HCT116 (cell line): Measurements from ENCODE around the gene PGD. TPM values are rescaled to one million over a fixed set of nuclear protein-coding genes. Genes with fewer than 3 reads are reported as not detected.

Source experiments
- ATAC-seq: fragments of 200-7000 bp; cut with Tn5 transposase; 2 replicates; pipeline ENCODE4 v1.9.1; 2020; ENCODE audit warnings: mild to moderate bottlenecking, moderate library complexity
- BruUV-seq: library from RNA; stranded (reverse); fragments of 400-500 nt; replicated peaks from 2 replicates; lab custom pipeline; 2021; lab: Mats Ljungman, UMichigan
- CTCF ChIA-PET: fragments of 300-600 bp; sonication (Branson Sonifier 250); formaldehyde crosslinking; loops from one replicate; lab custom pipeline; 2021; ENCODE audit warnings: antibody characterized with exemption; lab: Charles Lee
- POLR2A ChIA-PET: fragments of 300-600, 350-600 bp; sonication (Branson Sonifier 250); formaldehyde crosslinking; loops from one replicate; lab custom pipeline; 2021; ENCODE audit warnings: antibody characterized with exemption; lab: Charles Lee
- RAD21 ChIA-PET, 2 experiments: fragments of 300-600 bp; sonication (Branson Sonifier 250); formaldehyde crosslinking; loops; one replicate each; lab custom pipeline; 2023; ENCODE audit warnings: low total read pairs in 2 of 2; ENCODE audit not compliant: uncharacterized antibody in 2 of 2, unreplicated experiment in 2 of 2, low non-redundant PET in 1 of 2; lab: Charles Lee
- DNase-seq: peaks from one replicate; pipeline ENCODE4 v3.0.0-alpha.2; 2010; ENCODE audit warnings: low read depth, low spot score
- H2AFZ ChIP-seq: fragments of 200-600 bp; shearing (Covaris generic), sonication (generic); 2 replicates; pipeline ENCODE4 v1.6.1; 2017; ENCODE audit warnings: low read depth, mixed run types, mixed read lengths, antibody characterized with exemption, low read length; ENCODE audit not compliant: poor library complexity, severe bottlenecking
- H3K27ac ChIP-seq: 2 replicates; pipeline ENCODE4 v1.5.1; 2012; ENCODE audit warnings: low read depth, low read length
- H3K27me3 ChIP-seq: fragments of 200-600 bp; sonication (generic); 2 replicates; pipeline ENCODE4 v1.6.1; 2016; ENCODE audit warnings: mixed run types, low read length, mixed read lengths; ENCODE audit not compliant: insufficient read depth
- H3K36me3 ChIP-seq, 2 experiments: fragments of 200-500 bp in 1 of 2; fragments of 200-600 bp in 1 of 2; sonication (Bioruptor generic) in 1 of 2; sonication (generic) in 1 of 2; 2 replicates each; pipeline versions ENCODE4 v1.5.1 to v1.6.1; 2014 to 2016; ENCODE audit warnings: low read length in 2 of 2, inconsistent platforms in 1 of 2, mixed read lengths in 1 of 2, mixed run types in 1 of 2; ENCODE audit not compliant: insufficient read depth in 2 of 2, control insufficient read depth in 1 of 2
- H3K4me1 ChIP-seq, 2 experiments: fragments of 200-600 bp in 1 of 2; sonication (generic) in 1 of 2; 2 replicates each; pipeline versions ENCODE4 v1.5.1 to v1.6.1; 2012 to 2017; ENCODE audit warnings: low read length in 2 of 2, inconsistent platforms in 1 of 2, mild to moderate bottlenecking in 1 of 2, mixed read lengths in 1 of 2, mixed run types in 1 of 2, moderate library complexity in 1 of 2; ENCODE audit not compliant: insufficient read depth in 2 of 2, control insufficient read depth in 1 of 2
- H3K4me2 ChIP-seq: fragments of 200-600 bp; sonication (generic); 2 replicates; pipeline ENCODE4 v1.6.1; 2017; ENCODE audit warnings: mixed run types, low read length, mixed read lengths
- H3K4me3 ChIP-seq, 2 experiments: fragments of 200-600 bp in 1 of 2; sonication (generic) in 1 of 2; replicated peaks in 1 of 2; 2 replicates each; pipeline ENCODE4 v1.5.1; 2011 to 2016; ENCODE audit warnings: low read length in 2 of 2, control low read depth in 1 of 2, low read depth in 1 of 2, mild to moderate bottlenecking in 1 of 2, mixed read lengths in 1 of 2, mixed run types in 1 of 2
- H3K79me2 ChIP-seq: fragments of 200-600 bp; sonication (generic); 2 replicates; pipeline ENCODE4 v1.6.1; 2017; ENCODE audit warnings: mild to moderate bottlenecking, mixed run types, low read length, moderate library complexity, mixed read lengths; ENCODE audit not compliant: insufficient read depth
- H3K9ac ChIP-seq: fragments of 200-600 bp; sonication (generic); 2 replicates; pipeline ENCODE4 v1.6.1; 2016; ENCODE audit warnings: low read length, mixed read lengths
- H3K9me2 ChIP-seq: fragments of 200-600 bp; sonication (generic), shearing (Covaris generic); 2 replicates; pipeline ENCODE4 v1.6.1; 2017; ENCODE audit warnings: mixed run types, mild to moderate bottlenecking, moderate library complexity; ENCODE audit not compliant: insufficient read depth
- H3K9me3 ChIP-seq, 2 experiments: fragments of 200-500 bp in 1 of 2; fragments of 200-600 bp in 1 of 2; sonication (Bioruptor generic) in 1 of 2; sonication (generic) in 1 of 2; 2 replicates each; pipeline ENCODE4 v1.6.1; 2014 to 2017; ENCODE audit warnings: low read length in 2 of 2, mixed read lengths in 2 of 2, inconsistent platforms in 1 of 2, low read depth in 1 of 2, mild to moderate bottlenecking in 1 of 2, mixed run types in 1 of 2, moderate library complexity in 1 of 2; ENCODE audit not compliant: control insufficient read depth in 1 of 2, insufficient read depth in 1 of 2
- H4K20me1 ChIP-seq: fragments of 200-600 bp; sonication (generic), shearing (Covaris generic); 2 replicates; pipeline ENCODE4 v1.6.1; 2017; ENCODE audit warnings: mixed run types, mild to moderate bottlenecking, moderate library complexity; ENCODE audit not compliant: insufficient read depth
- ELF1 ChIP-seq: IDR thresholded peaks from 2 replicates; pipeline ENCODE4 v1.6.1; 2012; ENCODE audit warnings: low read depth, borderline replicate concordance
- FOSL1 ChIP-seq: IDR thresholded peaks from 2 replicates; pipeline ENCODE4 v1.6.1; 2012; ENCODE audit warnings: low read depth
- SP1 ChIP-seq: IDR thresholded peaks from 2 replicates; pipeline ENCODE4 v1.6.1; 2012; ENCODE audit warnings: low read depth
- ZNF274 ChIP-seq: fragments of 200-500 bp; sonication (Bioruptor generic); IDR thresholded peaks from 2 replicates; pipeline ENCODE4 v1.6.1; 2014; ENCODE audit warnings: mild to moderate bottlenecking, low read depth, low read length, inconsistent platforms
- intact Hi-C: fragments of 100-400 bp; cut with micrococcal nuclease; formaldehyde crosslinking; loops from 2 replicates; pipeline ENCODE4 v1.10.0; 2022
- total RNA-seq: library from RNA; stranded (reverse); gene quantifications from one replicate; pipeline ENCODE4 v1.2.1, GENCODE V29; 2021; ENCODE audit not compliant: unreplicated experiment
- TF ChIP-seq, protein P1 (sequence below), 3 experiments: fragments of 200-600 bp in 1 of 3; sonication (generic) in 1 of 3; IDR thresholded peaks in 2 of 3; conservative IDR thresholded peaks in 1 of 3; 2 replicates each; pipeline ENCODE4 v1.5.1; 2012 to 2017; ENCODE audit warnings: low read depth in 2 of 3, low read length in 2 of 3, antibody characterized with exemption in 1 of 3, borderline replicate concordance in 1 of 3, control low read depth in 1 of 3, mild to moderate bottlenecking in 1 of 3, mixed read lengths in 1 of 3, mixed run types in 1 of 3, moderate library complexity in 1 of 3; ENCODE audit not compliant: insufficient read depth in 1 of 3
- TF ChIP-seq, protein P2 (sequence below): IDR thresholded peaks from 2 replicates; pipeline ENCODE4 v1.6.1; 2012
- TF ChIP-seq, protein P3 (sequence below): IDR thresholded peaks from 2 replicates; pipeline ENCODE4 v1.6.1; 2011; ENCODE audit warnings: mild to moderate bottlenecking, low read length, moderate library complexity; ENCODE audit not compliant: insufficient replicate concordance; ENCODE audit errors: extremely low read depth
- TF ChIP-seq, protein P4 (sequence below): IDR thresholded peaks from 2 replicates; pipeline ENCODE4 v1.6.1; 2012

PGD gene
- total RNA-seq, 1 experiment from 2014 or later: 144 TPM

DNA sequence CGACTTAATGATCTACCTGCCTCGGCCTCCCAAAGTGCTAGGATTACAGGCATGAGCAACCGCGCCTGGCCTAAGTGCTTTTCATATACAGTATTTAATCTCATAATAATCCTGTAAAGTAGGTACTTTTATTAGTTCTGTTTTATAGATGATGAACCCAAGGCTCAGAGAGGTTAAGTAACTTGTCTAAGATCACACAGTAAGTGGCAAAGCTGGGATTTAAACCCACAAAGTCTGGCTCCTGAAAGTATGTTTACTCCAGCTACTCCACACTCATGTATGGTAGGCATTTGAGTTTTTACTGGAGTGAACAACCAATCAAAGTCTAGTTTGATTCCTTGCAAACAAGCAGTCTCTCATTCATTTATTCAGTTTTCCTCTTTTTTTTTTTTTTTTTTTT lies 71.2 kb downstream of the PGD start:
- CTCF ChIA-PET: no interaction called here
- H3K4me1 ChIP-seq: peaks cover 0 to 25% of the 10 kb centered on the region in 2 experiments; a peak in 3 of 4 replicates
- no peaks in the 10 kb centered on the region for H3K9me2 ChIP-seq
- BruUV-seq: no TSS peak
- H3K9ac ChIP-seq: no peak overlapping the region
- H3K4me2 ChIP-seq: no peak overlapping the region
- TF ChIP-seq, protein P1, sequence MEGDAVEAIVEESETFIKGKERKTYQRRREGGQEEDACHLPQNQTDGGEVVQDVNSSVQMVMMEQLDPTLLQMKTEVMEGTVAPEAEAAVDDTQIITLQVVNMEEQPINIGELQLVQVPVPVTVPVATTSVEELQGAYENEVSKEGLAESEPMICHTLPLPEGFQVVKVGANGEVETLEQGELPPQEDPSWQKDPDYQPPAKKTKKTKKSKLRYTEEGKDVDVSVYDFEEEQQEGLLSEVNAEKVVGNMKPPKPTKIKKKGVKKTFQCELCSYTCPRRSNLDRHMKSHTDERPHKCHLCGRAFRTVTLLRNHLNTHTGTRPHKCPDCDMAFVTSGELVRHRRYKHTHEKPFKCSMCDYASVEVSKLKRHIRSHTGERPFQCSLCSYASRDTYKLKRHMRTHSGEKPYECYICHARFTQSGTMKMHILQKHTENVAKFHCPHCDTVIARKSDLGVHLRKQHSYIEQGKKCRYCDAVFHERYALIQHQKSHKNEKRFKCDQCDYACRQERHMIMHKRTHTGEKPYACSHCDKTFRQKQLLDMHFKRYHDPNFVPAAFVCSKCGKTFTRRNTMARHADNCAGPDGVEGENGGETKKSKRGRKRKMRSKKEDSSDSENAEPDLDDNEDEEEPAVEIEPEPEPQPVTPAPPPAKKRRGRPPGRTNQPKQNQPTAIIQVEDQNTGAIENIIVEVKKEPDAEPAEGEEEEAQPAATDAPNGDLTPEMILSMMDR (IDR thresholded peaks at IDR 0.05 in 2 of 3, conservative IDR thresholded peaks at IDR 0.05 in 1 of 3; ENCODE audit: borderline replicate concordance in 1 of 3, insufficient read depth in 1 of 3, low read depth in 2 of 3, low read length in 2 of 3): no peak
- no peak for TF ChIP-seq SP1
- TF ChIP-seq, protein P2, sequence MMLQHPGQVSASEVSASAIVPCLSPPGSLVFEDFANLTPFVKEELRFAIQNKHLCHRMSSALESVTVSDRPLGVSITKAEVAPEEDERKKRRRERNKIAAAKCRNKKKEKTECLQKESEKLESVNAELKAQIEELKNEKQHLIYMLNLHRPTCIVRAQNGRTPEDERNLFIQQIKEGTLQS: no peak
- TF ChIP-seq, protein P3, sequence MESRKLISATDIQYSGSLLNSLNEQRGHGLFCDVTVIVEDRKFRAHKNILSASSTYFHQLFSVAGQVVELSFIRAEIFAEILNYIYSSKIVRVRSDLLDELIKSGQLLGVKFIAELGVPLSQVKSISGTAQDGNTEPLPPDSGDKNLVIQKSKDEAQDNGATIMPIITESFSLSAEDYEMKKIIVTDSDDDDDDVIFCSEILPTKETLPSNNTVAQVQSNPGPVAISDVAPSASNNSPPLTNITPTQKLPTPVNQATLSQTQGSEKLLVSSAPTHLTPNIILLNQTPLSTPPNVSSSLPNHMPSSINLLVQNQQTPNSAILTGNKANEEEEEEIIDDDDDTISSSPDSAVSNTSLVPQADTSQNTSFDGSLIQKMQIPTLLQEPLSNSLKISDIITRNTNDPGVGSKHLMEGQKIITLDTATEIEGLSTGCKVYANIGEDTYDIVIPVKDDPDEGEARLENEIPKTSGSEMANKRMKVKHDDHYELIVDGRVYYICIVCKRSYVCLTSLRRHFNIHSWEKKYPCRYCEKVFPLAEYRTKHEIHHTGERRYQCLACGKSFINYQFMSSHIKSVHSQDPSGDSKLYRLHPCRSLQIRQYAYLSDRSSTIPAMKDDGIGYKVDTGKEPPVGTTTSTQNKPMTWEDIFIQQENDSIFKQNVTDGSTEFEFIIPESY: no peak
- TF ChIP-seq ELF1: no peak
- TF ChIP-seq ZNF274: no peak
- TF ChIP-seq, protein P4, sequence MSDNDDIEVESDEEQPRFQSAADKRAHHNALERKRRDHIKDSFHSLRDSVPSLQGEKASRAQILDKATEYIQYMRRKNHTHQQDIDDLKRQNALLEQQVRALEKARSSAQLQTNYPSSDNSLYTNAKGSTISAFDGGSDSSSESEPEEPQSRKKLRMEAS: no peak
- TF ChIP-seq FOSL1: no peak
- H3K27ac ChIP-seq: no peak overlapping the region
- H2AFZ ChIP-seq: no peak overlapping the region
- RAD21 ChIA-PET: no interaction called here
- POLR2A ChIA-PET: no interaction called here
- no peak for DNase-seq
- H3K9me3 ChIP-seq: no peaks in the 10 kb centered on the region
- ATAC-seq: no peak
- peaks cover 26 to 32% of the 10 kb centered on the region in 2 experiments for H3K36me3 ChIP-seq
- H3K79me2 ChIP-seq: peaks cover 43% of the 10 kb centered on the region
- no peaks in the 10 kb centered on the region for H3K27me3 ChIP-seq
- intact Hi-C loops: no loop called here
- H4K20me1 ChIP-seq: no peaks in the 10 kb centered on the region
- no peak overlapping the region for H3K4me3 ChIP-seq

Other genes with a start within 250 kb of the PGD start
- 28.1 TPM for gene KIF1B, start 188.5 kb upstream of the PGD start, total RNA-seq
- 21.9 TPM for gene CENPS, start 31.4 kb downstream of the PGD start, total RNA-seq
- gene CORT, start 51.0 kb downstream of the PGD start, total RNA-seq: 0.84 TPM
- gene DFFA, start 73.5 kb downstream of the PGD start, total RNA-seq: 67.7 TPM
- gene PEX14, start 75.9 kb downstream of the PGD start, total RNA-seq: 29.3 TPM